HepG2 (cell line): ENCODE data around the gene SLC25A23. TPM values are rescaled to one million over a fixed set of nuclear protein-coding genes. Genes with fewer than 3 reads are reported as not detected.

Experiments used
- CCAR2 ChIP-seq: fragments of 200-400 bp; formaldehyde crosslinking; optimal IDR thresholded peaks from 2 replicates; pipeline ENCODE3; 2018; ENCODE audit warnings: low read depth, mild to moderate bottlenecking, low read length, moderate library complexity
- CEBPB ChIP-seq: IDR thresholded peaks from 2 replicates; pipeline ENCODE4 v1.6.1; 2011; ENCODE audit warnings: low read depth, low read length, improper control_type of control experiment, borderline replicate concordance
- CENPX ChIP-seq: sonication (generic); formaldehyde crosslinking; IDR thresholded peaks from 2 replicates; pipeline ENCODE4 v1.9.0; 2021; ENCODE audit warnings: mild to moderate bottlenecking, missing genetic modification reagents, moderate library complexity
- DMAP1 ChIP-seq: IDR thresholded peaks from 2 replicates; pipeline ENCODE4 v1.6.1; 2016
- GATAD1 ChIP-seq: IDR thresholded peaks from 2 replicates; pipeline ENCODE4 v1.6.1; 2016; ENCODE audit warnings: missing genetic modification reagents, missing compliant biosample characterization
- HNF4G ChIP-seq, 2 experiments: sonication (generic) in 1 of 2; formaldehyde crosslinking in 1 of 2; IDR thresholded peaks; 2 replicates each; pipeline versions ENCODE4 v1.4.0 to v1.6.1; 2011 to 2020; ENCODE audit warnings: borderline replicate concordance in 2 of 2, low read depth in 2 of 2, mild to moderate bottlenecking in 2 of 2, low read length in 1 of 2, missing genetic modification reagents in 1 of 2, moderate library complexity in 1 of 2
- HOXA7 ChIP-seq: sonication (generic); formaldehyde crosslinking; IDR thresholded peaks from 2 replicates; pipeline ENCODE4 v1.8.1; 2022; ENCODE audit warnings: mild to moderate bottlenecking, missing genetic modification reagents, moderate library complexity
- KDM5A ChIP-seq: fragments of 200-600 bp; sonication (generic); IDR thresholded peaks from 2 replicates; pipeline ENCODE4 v1.7.0; 2018; ENCODE audit warnings: antibody characterized with exemption, mild to moderate bottlenecking, low read length, borderline replicate concordance
- MEIS1 ChIP-seq: sonication (generic); formaldehyde crosslinking; IDR thresholded peaks from 2 replicates; pipeline ENCODE4 v1.9.0; 2021; ENCODE audit warnings: mild to moderate bottlenecking, missing genetic modification reagents, moderate library complexity, borderline replicate concordance
- NCOA5 ChIP-seq: sonication (generic); formaldehyde crosslinking; IDR thresholded peaks from 2 replicates; pipeline ENCODE4 v1.4.0; 2020; ENCODE audit warnings: missing genetic modification reagents
- PHF5A ChIP-seq: IDR thresholded peaks from one replicate; pipeline ENCODE4 v1.6.1; 2018; ENCODE audit warnings: low read depth, missing genetic modification reagents; ENCODE audit not compliant: unreplicated experiment
- POLR2AphosphoS5 ChIP-seq: IDR thresholded peaks from 2 replicates; pipeline ENCODE4 v1.6.1; 2012; ENCODE audit warnings: low read depth, low read length
- SALL2 ChIP-seq: sonication (generic); formaldehyde crosslinking; IDR thresholded peaks from 2 replicates; pipeline ENCODE4 v1.8.1; 2023; ENCODE audit warnings: mild to moderate bottlenecking, missing genetic modification reagents, inconsistent platforms
- TARDBP ChIP-seq: sonication (generic); formaldehyde crosslinking; IDR thresholded peaks from 2 replicates; pipeline ENCODE4 v1.8.0; 2022; ENCODE audit warnings: mild to moderate bottlenecking, missing genetic modification reagents
- TOE1 ChIP-seq: sonication (generic); formaldehyde crosslinking; IDR thresholded peaks from 2 replicates; pipeline ENCODE4 v1.4.0; 2020; ENCODE audit warnings: mild to moderate bottlenecking, missing genetic modification reagents
- TRIM24 ChIP-seq: sonication (generic); formaldehyde crosslinking; IDR thresholded peaks from 2 replicates; pipeline ENCODE4 v1.8.0; 2022; ENCODE audit warnings: mild to moderate bottlenecking, missing genetic modification reagents
- WIZ ChIP-seq: sonication (generic); formaldehyde crosslinking; IDR thresholded peaks from 2 replicates; pipeline ENCODE4 v1.5.1; 2020; ENCODE audit warnings: mild to moderate bottlenecking, missing genetic modification reagents
- ZFAT ChIP-seq: sonication (generic); formaldehyde crosslinking; conservative IDR thresholded peaks from 2 replicates; pipeline ENCODE4 v1.8.1; 2023; ENCODE audit warnings: missing genetic modification reagents, inconsistent platforms
- ZFP36L2 ChIP-seq: sonication (generic); formaldehyde crosslinking; IDR thresholded peaks from 2 replicates; pipeline ENCODE4 v1.4.0; 2020; ENCODE audit warnings: missing genetic modification reagents
- ZFP41 ChIP-seq: sonication (generic); formaldehyde crosslinking; IDR thresholded peaks from 2 replicates; pipeline ENCODE4 v1.4.0; 2020; ENCODE audit warnings: mild to moderate bottlenecking, missing genetic modification reagents, borderline replicate concordance
- ZNF264 ChIP-seq: sonication (generic); formaldehyde crosslinking; IDR thresholded peaks from 2 replicates; pipeline ENCODE4 v1.4.0; 2020; ENCODE audit warnings: missing genetic modification reagents
- ZNF678 ChIP-seq: sonication (generic); formaldehyde crosslinking; IDR thresholded peaks from 2 replicates; pipeline ENCODE4 v1.4.0; 2020; ENCODE audit warnings: mild to moderate bottlenecking, missing genetic modification reagents
- ZNF850 ChIP-seq: sonication (generic); formaldehyde crosslinking; conservative IDR thresholded peaks from 2 replicates; pipeline ENCODE4 v1.9.0; 2021; ENCODE audit warnings: mild to moderate bottlenecking, missing genetic modification reagents
- ZSCAN20 ChIP-seq: sonication (generic); formaldehyde crosslinking; IDR thresholded peaks from 2 replicates; pipeline ENCODE4 v1.4.0; 2020; ENCODE audit warnings: missing genetic modification reagents, mild to moderate bottlenecking, borderline replicate concordance
- ZSCAN25 ChIP-seq: sonication (generic); formaldehyde crosslinking; IDR thresholded peaks from 2 replicates; pipeline ENCODE4 v1.8.0; 2022; ENCODE audit warnings: mild to moderate bottlenecking, missing genetic modification reagents
- polyA plus RNA-seq, 8 experiments: library from polyadenylated mRNA; depleted of rRNA in 3 of 8; stranded (reverse) in 7 of 8; unstranded in 1 of 8; fragments of >200 nt; fragmentation: Illumina TruSeq in 4 of 8; extraction: Trizol in 4 of 8; gene quantifications; 2 replicates each; pipeline versions ENCODE4 v1.2.1 to v1.2.3, GENCODE V29; 2011 to 2016; ENCODE audit warnings: low read depth in 4 of 8, missing spikeins in 1 of 8, mixed read lengths in 1 of 8; ENCODE audit not compliant: insufficient read depth in 1 of 8
- total RNA-seq, 5 experiments: library from RNA; depleted of rRNA; stranded (reverse); fragments of >200 nt; fragmentation: Illumina TruSeq; extraction: Trizol; gene quantifications; 2 replicates each; pipeline ENCODE4 v1.2.3, GENCODE V29; 2016; ENCODE audit warnings: low read depth in 1 of 5
- TF ChIP-seq, protein P1 (sequence below): sonication (generic); formaldehyde crosslinking; IDR thresholded peaks from 2 replicates; pipeline ENCODE4 v1.4.0; 2020; ENCODE audit warnings: missing genetic modification reagents
- TF ChIP-seq, protein P2 (sequence below): sonication (generic); formaldehyde crosslinking; IDR thresholded peaks from 2 replicates; pipeline ENCODE4 v1.4.0; 2020; ENCODE audit warnings: missing genetic modification reagents

Gene SLC25A23
- total and polyA plus RNA-seq, 2 of the 13 experiments (the other 11 are each of a cell fraction or from before 2014, with no cell fraction given) = 12.4 to 15.2 TPM

DNA sequence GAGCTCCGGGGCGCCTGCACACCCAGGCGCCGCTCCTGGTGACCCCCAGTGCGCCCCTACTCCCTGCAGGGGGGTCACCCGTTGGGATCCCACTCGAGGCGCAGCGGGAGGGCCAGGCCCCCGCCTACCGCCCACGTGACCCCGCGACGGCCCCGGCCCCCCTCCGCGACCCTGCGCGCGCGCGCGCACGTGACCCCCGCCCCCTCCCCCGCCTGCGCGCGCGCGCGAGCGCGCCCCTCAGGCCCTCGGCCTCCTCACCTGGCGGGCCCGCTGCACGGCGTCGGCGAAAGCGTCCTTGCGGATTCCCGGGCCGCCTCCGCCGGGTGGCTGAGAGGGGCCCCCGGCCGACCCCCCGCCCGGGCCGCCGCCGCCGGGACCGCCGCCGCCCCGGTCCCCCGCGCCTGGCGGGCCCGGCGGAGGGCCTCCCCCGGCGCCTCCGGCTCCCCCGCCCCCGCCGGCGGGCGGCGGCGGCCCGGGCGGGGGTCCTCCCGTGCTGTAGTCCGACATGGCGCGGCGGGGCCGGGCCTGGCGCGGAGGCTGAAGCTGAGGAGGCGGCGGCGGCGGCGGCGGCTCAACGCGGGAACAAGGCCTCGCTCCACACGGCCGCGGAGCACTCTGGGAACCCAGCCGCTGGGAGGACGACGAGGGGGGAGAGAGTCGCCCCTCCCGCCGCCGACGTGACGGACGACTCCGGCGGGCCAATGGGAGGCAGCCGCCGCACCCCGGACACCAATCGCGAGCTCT, 35.2 kb downstream of the SLC25A23 start, which contains the start of gene KHSRP (continued):
- TF ChIP-seq, protein P1, sequence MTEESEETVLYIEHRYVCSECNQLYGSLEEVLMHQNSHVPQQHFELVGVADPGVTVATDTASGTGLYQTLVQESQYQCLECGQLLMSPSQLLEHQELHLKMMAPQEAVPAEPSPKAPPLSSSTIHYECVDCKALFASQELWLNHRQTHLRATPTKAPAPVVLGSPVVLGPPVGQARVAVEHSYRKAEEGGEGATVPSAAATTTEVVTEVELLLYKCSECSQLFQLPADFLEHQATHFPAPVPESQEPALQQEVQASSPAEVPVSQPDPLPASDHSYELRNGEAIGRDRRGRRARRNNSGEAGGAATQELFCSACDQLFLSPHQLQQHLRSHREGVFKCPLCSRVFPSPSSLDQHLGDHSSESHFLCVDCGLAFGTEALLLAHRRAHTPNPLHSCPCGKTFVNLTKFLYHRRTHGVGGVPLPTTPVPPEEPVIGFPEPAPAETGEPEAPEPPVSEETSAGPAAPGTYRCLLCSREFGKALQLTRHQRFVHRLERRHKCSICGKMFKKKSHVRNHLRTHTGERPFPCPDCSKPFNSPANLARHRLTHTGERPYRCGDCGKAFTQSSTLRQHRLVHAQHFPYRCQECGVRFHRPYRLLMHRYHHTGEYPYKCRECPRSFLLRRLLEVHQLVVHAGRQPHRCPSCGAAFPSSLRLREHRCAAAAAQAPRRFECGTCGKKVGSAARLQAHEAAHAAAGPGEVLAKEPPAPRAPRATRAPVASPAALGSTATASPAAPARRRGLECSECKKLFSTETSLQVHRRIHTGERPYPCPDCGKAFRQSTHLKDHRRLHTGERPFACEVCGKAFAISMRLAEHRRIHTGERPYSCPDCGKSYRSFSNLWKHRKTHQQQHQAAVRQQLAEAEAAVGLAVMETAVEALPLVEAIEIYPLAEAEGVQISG (CRISPR knock-in tag) = peak; percentile 50
- no peak for TF ChIP-seq KDM5A
- no peak for TF ChIP-seq WIZ (CRISPR knock-in tag)
- no peak for TF ChIP-seq ZNF850
- TF ChIP-seq ZSCAN25 (CRISPR knock-in tag) = no peak
- no peak for TF ChIP-seq ZFP36L2 (CRISPR knock-in tag)
- TF ChIP-seq, protein P2, sequence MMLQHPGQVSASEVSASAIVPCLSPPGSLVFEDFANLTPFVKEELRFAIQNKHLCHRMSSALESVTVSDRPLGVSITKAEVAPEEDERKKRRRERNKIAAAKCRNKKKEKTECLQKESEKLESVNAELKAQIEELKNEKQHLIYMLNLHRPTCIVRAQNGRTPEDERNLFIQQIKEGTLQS = no peak
- no peak for TF ChIP-seq ZFAT (CRISPR knock-in tag)
- TF ChIP-seq DMAP1 = no peak
- TF ChIP-seq ZNF678 (CRISPR knock-in tag) = no peak
- TF ChIP-seq POLR2AphosphoS5 = 0 out of 2 replicates have a peak, but pooled peaks have one; percentile 45
- TF ChIP-seq TRIM24 (CRISPR knock-in tag) = no peak
- TF ChIP-seq HNF4G (IDR thresholded peaks at IDR 0.05; ENCODE audit: borderline replicate concordance, low read depth, low read length) = no peak
- TF ChIP-seq HNF4G (CRISPR knock-in tag; IDR thresholded peaks at IDR 0.05; ENCODE audit: borderline replicate concordance, low read depth) = no peak
- TF ChIP-seq ZFP41 (CRISPR knock-in tag) = no peak
- no peak for TF ChIP-seq MEIS1 (CRISPR knock-in tag)
- TF ChIP-seq SALL2 = no peak
- TF ChIP-seq PHF5A (CRISPR knock-in tag) = no peak
- no peak for TF ChIP-seq TARDBP (CRISPR knock-in tag)
- TF ChIP-seq TOE1 (CRISPR knock-in tag) = no peak
- TF ChIP-seq ZNF264 = no peak
- TF ChIP-seq NCOA5 (CRISPR knock-in tag) = no peak
- TF ChIP-seq GATAD1 (CRISPR knock-in tag) = peak; percentile 75
- TF ChIP-seq ZSCAN20 (CRISPR knock-in tag) = no peak
- no peak for TF ChIP-seq CCAR2
- TF ChIP-seq HOXA7 (CRISPR knock-in tag) = no peak
- TF ChIP-seq CEBPB = no peak
- TF ChIP-seq CENPX (CRISPR knock-in tag) = no peak
